ENCODE measurements around the gene ATG4C.
"Not testable (repeated sequence)": the region's sequence is repeated elsewhere in the genome, so short reads cannot be mapped to it uniquely, and the experiment has no call there.

The ATG4C gene

GRCh38 chr1:62778208-62778607 lies 5.7 kb upstream of the ATG4C start:
- DNase-seq = no peak

- DNase-seq = no peak
Observed at GRCh38 chr1:62781841-62782543, 1.9 kb upstream of the ATG4C start.

GRCh38 chr1:62782544-62783212 lies 1.3 kb upstream of the ATG4C start:
- not testable (repeated sequence) for DNase-seq

- no peak for DNase-seq
Observed at GRCh38 chr1:62784509-62785365, 805 bp downstream of the ATG4C start.

GRCh38 chr1:62790716-62791115 lies 6.8 kb downstream of the ATG4C start:
- no peak for DNase-seq

GRCh38 chr1:62794053-62794452 lies 10.1 kb downstream of the ATG4C start:
- no peak for DNase-seq

GRCh38 chr1:62796221-62796620 lies 12.3 kb downstream of the ATG4C start:
- DNase-seq = no peak

GRCh38 chr1:62799688-62800087 lies 15.8 kb downstream of the ATG4C start:
- no peak for DNase-seq

- DNase-seq = no peak
Observed at GRCh38 chr1:62800281-62800680, 16.3 kb downstream of the ATG4C start.

GRCh38 chr1:62800825-62801306 lies 16.9 kb downstream of the ATG4C start:
- no peak for DNase-seq

GRCh38 chr1:62809788-62810187 lies 25.9 kb downstream of the ATG4C start:
- no peak for DNase-seq

- no peak for DNase-seq
Observed at GRCh38 chr1:62810420-62811274, 26.7 kb downstream of the ATG4C start.

GRCh38 chr1:62823556-62823955 lies 39.6 kb downstream of the ATG4C start:
- DNase-seq = no peak

GRCh38 chr1:62826901-62827300 lies 43.0 kb downstream of the ATG4C start:
- DNase-seq = no peak

- not testable (repeated sequence) for DNase-seq
Observed at GRCh38 chr1:62827786-62828185, 43.9 kb downstream of the ATG4C start.

GRCh38 chr1:62832276-62832675 lies 48.3 kb downstream of the ATG4C start:
- no peak for DNase-seq

GRCh38 chr1:62833529-62833928 lies 49.6 kb downstream of the ATG4C start:
- no peak for DNase-seq

GRCh38 chr1:62834400-62834961 lies 50.5 kb downstream of the ATG4C start:
- DNase-seq = no peak

GRCh38 chr1:62836856-62837540 lies 53.1 kb downstream of the ATG4C start:
- no peak for DNase-seq

GRCh38 chr1:62840555-62840954 lies 56.6 kb downstream of the ATG4C start:
- DNase-seq = no peak

- DNase-seq = no peak
Observed at GRCh38 chr1:62841587-62842169, 57.7 kb downstream of the ATG4C start.

Measured in stimulated activated CD8-positive, alpha-beta memory T cell treated with anti-CD3 and anti-CD28 coated beads, Interleukin-4, amount 100 ng/mL, for 48 hours (primary cell).